Measurements from ENCODE around the gene TBC1D13. TPM values are rescaled to one million over a fixed set of nuclear protein-coding genes. Genes with fewer than 3 reads are reported as not detected.

Gene TBC1D13
- total and polyA plus RNA-seq, 2 of the 13 experiments (the other 11 are each of a cell fraction or from before 2014, with no cell fraction given): 17.9 to 19.7 TPM

DNA sequence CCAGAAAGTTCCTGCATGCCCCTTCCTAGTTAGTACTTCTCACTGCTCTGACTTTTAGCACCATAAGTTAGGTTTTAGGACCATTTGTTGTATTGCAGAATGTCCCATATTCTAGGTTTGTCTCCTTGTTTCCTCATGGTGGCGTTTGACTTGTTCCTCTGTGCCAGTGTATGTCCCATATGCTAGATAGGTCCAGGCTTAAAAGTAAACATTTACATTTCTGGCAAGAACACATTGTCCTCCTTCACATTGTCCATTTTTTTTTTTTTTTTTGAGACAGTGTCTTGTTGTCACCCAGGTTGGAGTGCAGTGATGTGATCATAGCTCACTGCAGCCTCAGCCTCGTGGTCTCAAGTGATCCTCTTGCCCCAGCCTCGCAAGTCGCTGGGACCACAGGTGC lies 15.4 kb downstream of the TBC1D13 start (continued):
- TF ChIP-seq, protein P1, sequence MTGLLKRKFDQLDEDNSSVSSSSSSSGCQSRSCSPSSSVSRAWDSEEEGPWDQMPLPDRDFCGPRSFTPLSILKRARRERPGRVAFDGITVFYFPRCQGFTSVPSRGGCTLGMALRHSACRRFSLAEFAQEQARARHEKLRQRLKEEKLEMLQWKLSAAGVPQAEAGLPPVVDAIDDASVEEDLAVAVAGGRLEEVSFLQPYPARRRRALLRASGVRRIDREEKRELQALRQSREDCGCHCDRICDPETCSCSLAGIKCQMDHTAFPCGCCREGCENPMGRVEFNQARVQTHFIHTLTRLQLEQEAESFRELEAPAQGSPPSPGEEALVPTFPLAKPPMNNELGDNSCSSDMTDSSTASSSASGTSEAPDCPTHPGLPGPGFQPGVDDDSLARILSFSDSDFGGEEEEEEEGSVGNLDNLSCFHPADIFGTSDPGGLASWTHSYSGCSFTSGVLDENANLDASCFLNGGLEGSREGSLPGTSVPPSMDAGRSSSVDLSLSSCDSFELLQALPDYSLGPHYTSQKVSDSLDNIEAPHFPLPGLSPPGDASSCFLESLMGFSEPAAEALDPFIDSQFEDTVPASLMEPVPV (CRISPR knock-in tag; IDR thresholded peaks at IDR 0.05): no peak

DNA sequence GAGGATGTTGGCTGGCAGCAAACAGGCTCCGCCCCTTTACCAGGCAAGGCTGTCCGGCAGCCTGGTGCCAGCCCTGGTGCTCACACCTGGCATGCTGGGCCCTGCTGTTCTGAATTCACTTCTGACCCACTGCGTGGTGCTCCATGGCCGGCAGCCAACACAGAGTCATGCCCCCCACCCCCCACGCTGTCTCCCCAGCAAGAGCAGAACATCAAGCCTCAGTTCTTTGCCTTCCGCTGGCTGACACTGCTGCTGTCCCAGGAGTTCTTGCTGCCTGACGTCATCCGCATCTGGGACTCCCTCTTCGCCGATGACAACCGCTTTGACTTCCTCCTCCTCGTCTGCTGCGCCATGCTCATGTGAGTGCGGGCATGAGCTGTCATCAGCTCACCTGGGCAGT lies 18.6 kb downstream of the TBC1D13 start:
- no peak for DNase-seq (ENCODE audit: low spot score)
- no peaks in the 10 kb centered on the region for H3K9me3 ChIP-seq (ENCODE audit: low read length)
- ChIA-PET CTCF (ENCODE audit: low intra/inter-chr PET ratio, low total read pairs) (no interaction called here), POLR2A (no interaction called here)
- BruUV-seq (replicated peaks): no TSS peak
- TF ChIP-seq ZNF33A (CRISPR knock-in tag; IDR thresholded peaks at IDR 0.05; ENCODE audit: borderline replicate concordance): no peak
- peaks cover 12 to 44% of the 10 kb centered on the region in 2 experiments; a peak in 4 of 5 replicates for H3K36me3 ChIP-seq (replicated peaks in 1 of 2; ENCODE audit: control insufficient read depth in 1 of 2, insufficient read depth in 2 of 2, low read length in 2 of 2)
- no peak for FAIRE-seq
- H4K20me1 ChIP-seq (ENCODE audit: insufficient read depth, low read length): no peaks in the 10 kb centered on the region
- in situ Hi-C loops (cut with HindIII; ENCODE audit: extremely low pct_ligation_motif_present, low pct_unique_long_range_greater_than_20kb) (no loop called here), intact Hi-C loops (cut with micrococcal nuclease; ENCODE audit: unreplicated experiment) (no loop called here)
- H3K4me1 ChIP-seq (ENCODE audit: insufficient read depth, low read length): no peaks in the 10 kb centered on the region
- H3K27ac ChIP-seq (ENCODE audit: extremely low read length, insufficient read depth, low read length): no peak overlapping the region
- no peak overlapping the region for H3K4me3 ChIP-seq (replicated peaks in 1 of 3; ENCODE audit: insufficient read depth in 1 of 3, low read depth in 2 of 3, low read length in 3 of 3)
- H2AFZ ChIP-seq (ENCODE audit: low read length): no peak overlapping the region
- H3K4me2 ChIP-seq (ENCODE audit: low read depth, low read length): no peak overlapping the region
- H3K79me2 ChIP-seq (ENCODE audit: insufficient read depth, low read length): no peaks in the 10 kb centered on the region
- ATAC-seq: no peak
- H3K27me3 ChIP-seq (ENCODE audit: control insufficient read depth in 1 of 2, insufficient read depth in 2 of 2, low read length in 2 of 2): no peaks in the 10 kb centered on the region
- 99% methylated on average over 14 of the region's 14 CpGs for WGBS (ENCODE audit: low lambda C conversion rate)
- no peak overlapping the region for H3K9ac ChIP-seq (ENCODE audit: insufficient read depth, low read depth, low read length)

DNA sequence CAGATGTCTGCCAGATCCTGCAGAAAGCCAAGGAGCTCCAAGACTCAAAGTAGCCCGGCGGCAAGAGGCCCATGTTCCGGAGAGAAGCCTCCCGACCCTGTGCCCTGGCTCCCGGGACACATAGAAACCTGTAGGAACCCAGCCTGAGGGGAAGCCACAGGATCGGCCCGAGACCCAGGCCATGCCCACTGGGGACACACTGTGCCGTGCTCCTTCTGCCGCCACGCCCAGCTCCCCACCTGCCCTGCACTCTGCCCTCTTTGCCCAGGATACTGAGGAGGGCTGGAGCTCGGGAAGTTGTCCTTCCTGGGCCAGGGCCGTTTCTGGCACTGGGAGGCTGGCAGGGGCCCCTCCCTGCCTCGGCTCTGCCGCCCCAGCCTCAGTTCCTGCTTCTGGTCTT lies 20.8 kb downstream of the TBC1D13 start:
- no CpG with 5 or more reads among the region's 14 CpGs for WGBS (ENCODE audit: low lambda C conversion rate)
- ATAC-seq (peak; percentile 14; the same call in 1 of the 3 replicates), DNase-seq (ENCODE audit: low spot score) (no peak), FAIRE-seq (no peak)
- no TSS peak for BruUV-seq (replicated peaks)
- no peaks in the 10 kb centered on the region for H3K9me3 ChIP-seq (ENCODE audit: low read length)
- H3K4me3 ChIP-seq (replicated peaks in 1 of 3; ENCODE audit: insufficient read depth in 1 of 3, low read depth in 2 of 3, low read length in 3 of 3): no peak overlapping the region
- in situ Hi-C loops (cut with HindIII; ENCODE audit: extremely low pct_ligation_motif_present, low pct_unique_long_range_greater_than_20kb): no loop called here
- no peak overlapping the region for H3K9ac ChIP-seq (ENCODE audit: insufficient read depth, low read depth, low read length)
- peaks cover 11 to 34% of the 10 kb centered on the region in 2 experiments; a peak in 4 of 5 replicates for H3K36me3 ChIP-seq (replicated peaks in 1 of 2; ENCODE audit: control insufficient read depth in 1 of 2, insufficient read depth in 2 of 2, low read length in 2 of 2)
- H2AFZ ChIP-seq (ENCODE audit: low read length): no peak overlapping the region
- TF ChIP-seq, protein P2, sequence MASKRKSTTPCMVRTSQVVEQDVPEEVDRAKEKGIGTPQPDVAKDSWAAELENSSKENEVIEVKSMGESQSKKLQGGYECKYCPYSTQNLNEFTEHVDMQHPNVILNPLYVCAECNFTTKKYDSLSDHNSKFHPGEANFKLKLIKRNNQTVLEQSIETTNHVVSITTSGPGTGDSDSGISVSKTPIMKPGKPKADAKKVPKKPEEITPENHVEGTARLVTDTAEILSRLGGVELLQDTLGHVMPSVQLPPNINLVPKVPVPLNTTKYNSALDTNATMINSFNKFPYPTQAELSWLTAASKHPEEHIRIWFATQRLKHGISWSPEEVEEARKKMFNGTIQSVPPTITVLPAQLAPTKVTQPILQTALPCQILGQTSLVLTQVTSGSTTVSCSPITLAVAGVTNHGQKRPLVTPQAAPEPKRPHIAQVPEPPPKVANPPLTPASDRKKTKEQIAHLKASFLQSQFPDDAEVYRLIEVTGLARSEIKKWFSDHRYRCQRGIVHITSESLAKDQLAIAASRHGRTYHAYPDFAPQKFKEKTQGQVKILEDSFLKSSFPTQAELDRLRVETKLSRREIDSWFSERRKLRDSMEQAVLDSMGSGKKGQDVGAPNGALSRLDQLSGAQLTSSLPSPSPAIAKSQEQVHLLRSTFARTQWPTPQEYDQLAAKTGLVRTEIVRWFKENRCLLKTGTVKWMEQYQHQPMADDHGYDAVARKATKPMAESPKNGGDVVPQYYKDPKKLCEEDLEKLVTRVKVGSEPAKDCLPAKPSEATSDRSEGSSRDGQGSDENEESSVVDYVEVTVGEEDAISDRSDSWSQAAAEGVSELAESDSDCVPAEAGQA (IDR thresholded peaks at IDR 0.05; ENCODE audit: low read depth): no peak
- TF ChIP-seq, protein P2 (CRISPR knock-in tag; IDR thresholded peaks at IDR 0.05; ENCODE audit: borderline replicate concordance): no peak
- TF ChIP-seq EED (CRISPR knock-in tag; IDR thresholded peaks at IDR 0.05) (no peak), ZNF746 (CRISPR knock-in tag; IDR thresholded peaks at IDR 0.05) (no peak)
- CTCF ChIA-PET (ENCODE audit: low intra/inter-chr PET ratio, low total read pairs): no interaction called here
- POLR2A ChIA-PET: interaction anchor here (2.7 kb wide), 1 partner anchor 10 kb away, joined by 11 read pairs; the partner anchor contains the start of gene ENDOG
- no peaks in the 10 kb centered on the region for H3K79me2 ChIP-seq (ENCODE audit: insufficient read depth, low read length)
- intact Hi-C loops (cut with micrococcal nuclease; ENCODE audit: unreplicated experiment): no loop called here
- no peaks in the 10 kb centered on the region for H4K20me1 ChIP-seq (ENCODE audit: insufficient read depth, low read length)
- H3K4me2 ChIP-seq (ENCODE audit: low read depth, low read length): no peak overlapping the region
- no peaks in the 10 kb centered on the region for H3K27me3 ChIP-seq (ENCODE audit: control insufficient read depth in 1 of 2, insufficient read depth in 2 of 2, low read length in 2 of 2)
- no peaks in the 10 kb centered on the region for H3K4me1 ChIP-seq (ENCODE audit: insufficient read depth, low read length)
- H3K27ac ChIP-seq (ENCODE audit: extremely low read length, insufficient read depth, low read length): no peak overlapping the region
